ENCODE data around the gene GADD45A. TPM values are rescaled to one million over a fixed set of nuclear protein-coding genes. Genes with fewer than 3 reads are reported as not detected.
"Not testable (repeated sequence)": the region's sequence is repeated elsewhere in the genome, so short reads cannot be mapped to it uniquely, and the experiment has no call there.

GADD45A gene
- total RNA-seq, 6 experiments from 2014 or later = 14.1 to 66.4 (median 43.6) TPM

DNA sequence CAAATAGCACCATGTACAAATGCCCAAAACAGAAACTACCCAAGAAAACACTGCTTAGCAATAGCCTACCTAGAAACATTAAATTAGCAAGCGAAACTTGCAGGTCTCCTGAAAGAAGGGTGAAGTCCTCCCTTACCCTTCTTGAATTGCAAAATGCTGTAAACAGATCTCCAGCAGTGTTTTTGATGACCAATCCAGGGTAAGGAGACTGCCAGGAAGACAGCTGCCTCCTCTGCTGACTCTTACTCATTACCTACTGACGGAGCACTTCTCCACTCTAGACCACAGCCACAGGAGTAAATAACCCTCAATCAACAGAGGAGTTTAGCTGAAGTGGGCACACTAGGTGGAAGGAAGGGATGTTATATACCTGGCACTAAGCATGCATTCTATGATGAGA lies 32.2 kb upstream of the GADD45A start:
- DNase-seq (no peak), ATAC-seq (peak in 2 of 4 donors; percentile 28 to 43)
- Histone ChIP-seq H3K4me1 (peaks cover 0 to 7% (median 1%) of the 10 kb centered on the region in 4 donors), H3K27ac (no peak overlapping the region), H3K9me3 (no peaks in the 10 kb centered on the region), H3K36me3 (no peaks in the 10 kb centered on the region), H3K4me3 (no peak overlapping the region), H3K27me3 (no peaks in the 10 kb centered on the region)
- WGBS (ENCODE audit: insufficient coverage, low coverage, low lambda C conversion rate, missing lambda C conversion rate) = 77% methylated on average over 2 of the region's 2 CpGs
- intact Hi-C loops (cut with DNase I) = no loop called here
- TF ChIP-seq, protein P1, sequence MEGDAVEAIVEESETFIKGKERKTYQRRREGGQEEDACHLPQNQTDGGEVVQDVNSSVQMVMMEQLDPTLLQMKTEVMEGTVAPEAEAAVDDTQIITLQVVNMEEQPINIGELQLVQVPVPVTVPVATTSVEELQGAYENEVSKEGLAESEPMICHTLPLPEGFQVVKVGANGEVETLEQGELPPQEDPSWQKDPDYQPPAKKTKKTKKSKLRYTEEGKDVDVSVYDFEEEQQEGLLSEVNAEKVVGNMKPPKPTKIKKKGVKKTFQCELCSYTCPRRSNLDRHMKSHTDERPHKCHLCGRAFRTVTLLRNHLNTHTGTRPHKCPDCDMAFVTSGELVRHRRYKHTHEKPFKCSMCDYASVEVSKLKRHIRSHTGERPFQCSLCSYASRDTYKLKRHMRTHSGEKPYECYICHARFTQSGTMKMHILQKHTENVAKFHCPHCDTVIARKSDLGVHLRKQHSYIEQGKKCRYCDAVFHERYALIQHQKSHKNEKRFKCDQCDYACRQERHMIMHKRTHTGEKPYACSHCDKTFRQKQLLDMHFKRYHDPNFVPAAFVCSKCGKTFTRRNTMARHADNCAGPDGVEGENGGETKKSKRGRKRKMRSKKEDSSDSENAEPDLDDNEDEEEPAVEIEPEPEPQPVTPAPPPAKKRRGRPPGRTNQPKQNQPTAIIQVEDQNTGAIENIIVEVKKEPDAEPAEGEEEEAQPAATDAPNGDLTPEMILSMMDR (IDR thresholded peaks at IDR 0.05) = no peak
- TF ChIP-seq POLR2A (IDR thresholded peaks at IDR 0.05) = no peak

DNA sequence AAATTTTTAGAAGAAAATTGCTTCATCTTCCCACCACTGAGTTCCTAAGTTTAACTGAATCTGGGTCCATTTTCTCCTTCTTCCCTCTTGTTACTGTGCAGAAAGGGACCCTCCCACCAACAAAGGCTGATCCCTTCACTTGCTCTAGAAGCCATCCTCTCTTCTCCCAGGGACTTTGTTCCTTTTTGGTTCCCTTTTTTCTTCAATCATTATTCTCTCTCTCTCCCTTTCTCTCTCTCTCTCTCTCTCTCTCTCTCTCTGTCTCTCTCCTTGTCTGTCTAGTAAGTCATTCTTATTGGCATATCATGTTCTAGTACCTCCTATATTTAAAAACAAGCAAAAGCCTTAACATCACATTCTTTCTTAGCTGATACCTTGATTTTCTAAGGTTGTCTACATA lies 31.7 kb upstream of the GADD45A start:
- Histone ChIP-seq H3K4me3 (no peak overlapping the region), H3K4me1 (peaks cover 0 to 1% (median 0%) of the 10 kb centered on the region in 4 donors), H3K9me3 (no peaks in the 10 kb centered on the region), H3K27ac (no peak overlapping the region), H3K27me3 (no peaks in the 10 kb centered on the region), H3K36me3 (no peaks in the 10 kb centered on the region)
- no peak for TF ChIP-seq POLR2A (IDR thresholded peaks at IDR 0.05)
- TF ChIP-seq, protein P1 (IDR thresholded peaks at IDR 0.05) = no peak
- DNase-seq (no peak), ATAC-seq (no peak)
- intact Hi-C loops (cut with DNase I) = no loop called here

DNA sequence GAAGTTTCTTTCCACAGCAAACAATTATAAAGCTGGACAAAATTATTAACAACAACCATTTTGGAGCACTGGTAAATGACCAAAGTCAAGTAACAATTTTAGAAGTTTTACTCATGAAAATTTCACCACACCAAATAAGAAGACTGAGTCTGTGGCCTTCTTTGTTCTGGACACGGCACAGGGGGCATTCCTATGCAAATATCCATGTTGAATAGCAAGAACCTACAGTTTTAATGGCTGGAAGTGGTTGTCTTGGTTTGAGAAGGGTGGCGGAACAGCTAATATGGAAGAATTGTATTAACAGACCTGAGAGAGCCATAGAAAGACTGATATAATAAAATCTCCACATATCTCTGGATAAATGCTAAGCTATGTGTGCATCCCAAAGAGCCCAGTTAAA lies 29.4 kb upstream of the GADD45A start:
- ATAC-seq (no peak), DNase-seq (no peak)
- no peak overlapping the region for H3K27ac ChIP-seq
- H3K27me3 ChIP-seq = no peaks in the 10 kb centered on the region
- 82% methylated on average over 2 of the region's 2 CpGs for WGBS (ENCODE audit: insufficient coverage, low coverage, low lambda C conversion rate, missing lambda C conversion rate)
- H3K4me3 ChIP-seq = no peak overlapping the region
- TF ChIP-seq, protein P1 (IDR thresholded peaks at IDR 0.05) = no peak
- TF ChIP-seq POLR2A (IDR thresholded peaks at IDR 0.05) = no peak
- no peaks in the 10 kb centered on the region for H3K36me3 ChIP-seq
- no peaks in the 10 kb centered on the region for H3K9me3 ChIP-seq
- no peaks in the 10 kb centered on the region for H3K4me1 ChIP-seq
- intact Hi-C loops (cut with DNase I) = no loop called here

DNA sequence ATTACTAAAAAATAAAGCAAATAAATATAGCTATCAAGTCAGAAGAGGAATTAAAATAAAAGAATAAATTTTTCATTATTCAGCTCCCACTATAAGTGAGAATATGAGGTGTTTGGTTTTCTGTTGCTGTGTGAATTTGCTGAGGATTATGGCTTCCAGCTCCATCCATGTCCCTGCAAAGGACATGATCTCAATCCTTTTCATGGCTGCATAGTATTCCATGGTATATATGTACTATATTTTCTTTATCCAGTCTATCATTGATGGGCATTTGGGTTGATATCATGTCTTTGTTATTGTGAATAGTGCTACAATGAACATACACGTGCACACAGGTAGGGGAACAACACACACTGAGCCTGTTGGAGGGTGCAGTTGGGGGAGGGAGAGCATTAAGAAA lies 27.8 kb upstream of the GADD45A start:
- ATAC-seq; H3K27me3 ChIP-seq; H3K4me1 ChIP-seq; DNase-seq; H3K36me3 ChIP-seq; H3K27ac ChIP-seq; H3K9me3 ChIP-seq; intact Hi-C loops (cut with DNase I); H3K4me3 ChIP-seq: not testable (repeated sequence)
- WGBS (ENCODE audit: insufficient coverage, low coverage, low lambda C conversion rate, missing lambda C conversion rate) = 93% methylated on average over 1 of the region's 1 CpG

DNA sequence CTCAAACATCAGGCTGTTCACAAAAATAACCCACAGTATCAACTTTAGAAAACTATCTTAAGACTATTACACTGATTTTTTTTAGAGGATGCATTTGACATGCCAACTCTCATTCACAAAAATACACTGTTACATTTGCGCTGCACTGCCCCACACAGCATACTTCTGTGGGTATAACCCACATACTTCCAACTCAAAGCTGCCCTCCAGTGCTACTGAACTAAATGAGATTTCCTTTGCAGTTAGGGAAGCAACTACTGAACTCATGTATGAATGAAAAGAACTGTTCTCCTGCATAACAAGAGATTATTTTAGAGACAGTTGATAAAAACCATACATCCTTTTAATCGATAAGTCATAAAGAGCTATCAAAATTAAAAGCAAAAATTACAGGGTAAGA lies 25.8 kb upstream of the GADD45A start:
- no peaks in the 10 kb centered on the region for H3K4me1 ChIP-seq

More for the DNA sequence above, 25.8 kb upstream of the GADD45A start:
- intact Hi-C loops (cut with DNase I) = no loop called here
- H3K27me3 ChIP-seq = no peaks in the 10 kb centered on the region
- H3K9me3 ChIP-seq = no peaks in the 10 kb centered on the region
- ATAC-seq (peak in 1 of 4 donors; percentile 40), DNase-seq (no peak)
- 61% methylated on average over 2 of the region's 2 CpGs for WGBS (ENCODE audit: insufficient coverage, low coverage, low lambda C conversion rate, missing lambda C conversion rate)
- H3K36me3 ChIP-seq = no peaks in the 10 kb centered on the region
- H3K27ac ChIP-seq = no peak overlapping the region
- TF ChIP-seq POLR2A (IDR thresholded peaks at IDR 0.05) = no peak
- TF ChIP-seq, protein P1 (IDR thresholded peaks at IDR 0.05) = no peak
- H3K4me3 ChIP-seq = no peak overlapping the region

Measured in right lobe of liver (tissue), 6 donors.